GM21529 (cell line): Measurements from ENCODE around the gene KLC3.
"Not testable (repeated sequence)": the region's sequence is repeated elsewhere in the genome, so short reads cannot be mapped to it uniquely, and the experiment has no call there.

Source experiments
- ATAC-seq: cut with Tn5 transposase; IDR thresholded peaks from one replicate; pipeline ENCODE4 v1.9.1; 2021; ENCODE audit not compliant: unreplicated experiment

Gene KLC3

DNA sequence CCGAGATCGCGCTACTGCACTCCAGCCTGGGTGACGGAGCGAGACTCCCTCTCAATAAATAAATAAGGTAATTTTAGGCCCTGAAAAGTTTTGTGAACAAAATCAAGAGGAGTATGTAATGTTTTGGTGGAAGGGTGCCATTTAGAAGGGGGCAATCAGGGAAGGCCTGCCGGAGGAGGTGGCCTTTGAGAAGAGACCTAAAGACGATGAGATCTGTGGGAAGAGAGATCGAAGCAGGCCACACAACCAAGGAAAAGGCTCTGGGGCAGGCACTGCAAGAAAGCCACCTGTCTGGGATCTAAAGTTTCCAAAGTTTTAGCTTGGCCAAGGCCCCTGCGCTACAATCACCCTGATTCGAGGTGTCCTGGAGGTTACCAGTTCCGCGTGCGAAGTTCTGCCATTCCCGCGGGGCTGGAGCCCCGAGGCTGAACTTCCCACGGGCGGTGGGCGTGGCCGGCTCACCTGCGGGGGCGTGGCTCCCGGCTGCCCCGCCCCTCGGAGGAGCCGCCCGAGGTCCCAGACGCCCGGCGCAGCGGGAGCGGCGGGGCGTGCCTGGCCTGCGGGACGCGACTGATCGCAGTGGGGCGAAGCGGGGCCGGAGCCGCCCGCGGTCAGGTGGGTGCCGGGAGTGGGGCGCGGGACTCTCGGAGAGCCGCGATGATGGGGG lies at the start of gene KLC3:
KLC3 (plus strand) TSS at position 519 of the 667 bp plus-strand sequence. CDS start 4,792 bp downstream, outside the sequence.
- ATAC-seq, result no peak

DNA sequence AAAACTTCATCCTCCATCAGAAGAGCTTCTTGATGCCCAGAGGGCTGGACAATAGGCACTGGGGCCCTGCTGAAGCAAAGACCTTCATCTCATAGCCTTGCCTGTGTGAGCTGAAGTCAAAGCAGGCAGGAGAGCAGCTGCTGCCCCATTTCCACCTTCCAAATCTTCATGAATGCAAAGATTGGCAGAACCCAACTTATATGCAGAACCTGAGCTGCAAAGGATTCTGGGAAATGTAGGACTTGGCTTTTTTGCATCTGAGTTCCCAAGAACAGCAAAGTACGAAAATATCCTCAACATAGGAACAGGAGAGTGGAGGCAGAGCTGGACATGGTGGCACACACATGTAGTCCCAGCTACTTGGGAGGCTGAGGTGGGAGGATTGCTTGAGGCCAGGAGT lies 48.7 kb upstream of the KLC3 start:
- no peak for ATAC-seq

DNA sequence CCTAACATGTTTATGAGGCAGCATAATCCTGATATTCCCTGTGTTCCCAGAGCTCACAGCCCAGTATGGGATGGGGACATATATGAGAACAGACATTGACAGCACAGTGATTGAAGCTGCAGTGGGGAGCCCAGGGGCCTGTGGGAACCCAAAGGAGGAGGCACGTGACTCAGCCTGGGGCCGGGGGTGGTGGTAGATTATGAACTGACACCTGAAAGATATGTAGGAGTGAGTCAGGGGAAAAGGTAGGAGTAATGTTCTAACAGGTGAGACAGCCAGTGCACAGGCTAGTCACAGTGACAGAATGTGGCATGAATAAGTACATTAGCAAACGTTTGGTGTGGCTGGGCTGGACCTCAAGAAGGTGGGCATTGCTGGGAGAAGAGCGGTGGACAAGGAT lies 46.9 kb upstream of the KLC3 start:
- no peak for ATAC-seq

DNA sequence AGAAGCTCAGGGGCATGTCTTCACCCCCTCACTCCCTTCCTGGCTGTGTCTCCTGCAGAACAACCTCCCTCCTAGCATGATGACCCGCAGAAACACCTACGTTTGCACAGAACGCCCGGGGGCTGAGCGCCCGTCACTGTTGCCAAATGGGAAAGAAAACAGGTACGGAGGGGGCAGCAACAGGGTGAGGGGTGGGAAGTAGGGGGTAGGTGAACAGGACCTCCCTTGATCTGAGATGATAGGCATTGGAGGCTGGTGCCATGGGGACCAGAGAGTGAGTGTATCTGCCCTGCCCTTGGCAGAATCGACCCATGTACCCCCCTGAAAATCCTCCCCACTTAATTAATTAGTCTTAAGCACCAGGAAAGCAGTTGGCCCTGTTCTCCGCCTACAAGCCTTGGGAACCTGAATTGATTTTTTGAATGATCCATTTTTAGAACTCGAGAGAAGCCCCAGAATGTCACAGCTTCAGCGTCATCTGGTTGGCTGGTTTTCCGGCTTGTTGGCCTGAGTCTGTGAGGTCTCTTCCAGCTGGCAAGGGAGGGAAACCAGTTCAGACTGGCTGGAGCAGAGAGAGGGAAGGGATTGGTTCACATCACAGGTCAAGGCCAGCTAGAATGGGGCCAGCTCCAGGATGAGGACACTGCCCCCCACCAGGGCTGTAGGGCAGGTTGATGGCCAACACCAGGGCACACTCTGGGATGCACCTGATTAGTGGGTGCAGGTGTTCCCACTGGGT lies 46.1 kb upstream of the KLC3 start:
- ATAC-seq, result no peak

DNA sequence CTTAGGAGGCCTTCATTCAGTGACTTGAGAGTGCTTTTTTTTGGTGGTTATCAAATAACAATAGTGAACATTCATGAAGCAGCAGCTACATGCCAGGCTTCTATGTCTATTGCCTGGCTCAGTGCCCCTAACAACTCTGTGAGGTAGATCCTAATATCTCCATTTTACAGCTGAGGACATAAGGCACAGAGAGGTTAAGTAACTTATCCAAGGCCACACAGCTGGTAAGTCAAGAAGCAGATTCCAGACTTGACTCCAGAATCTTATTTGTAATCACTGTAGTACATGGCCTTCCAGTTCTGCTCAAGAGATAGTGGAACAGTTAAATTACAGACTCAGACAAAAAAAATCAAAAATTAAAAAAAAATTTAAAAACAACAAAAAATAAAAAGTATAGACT lies 44.7 kb upstream of the KLC3 start:
- no peak for ATAC-seq

DNA sequence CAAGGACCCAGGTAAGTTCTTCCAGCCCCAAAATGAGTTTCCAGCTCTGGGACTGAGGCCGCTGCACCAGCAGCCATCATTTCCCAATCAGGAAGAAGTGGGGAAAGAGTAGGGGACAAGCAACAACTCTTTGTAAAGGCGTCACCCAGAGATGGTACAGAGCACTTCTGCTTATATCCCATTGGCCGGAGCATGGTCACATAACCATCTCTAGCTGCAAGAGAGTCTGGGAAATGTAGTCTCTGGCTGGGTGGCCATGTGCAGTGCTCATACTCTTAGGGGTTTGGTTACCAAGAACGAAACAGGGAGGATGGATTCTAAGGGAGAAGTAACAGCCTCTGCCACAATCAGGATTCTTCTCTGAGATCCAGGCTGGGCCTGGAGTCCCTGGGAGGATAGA lies 44.2 kb upstream of the KLC3 start:
- no peak for ATAC-seq

DNA sequence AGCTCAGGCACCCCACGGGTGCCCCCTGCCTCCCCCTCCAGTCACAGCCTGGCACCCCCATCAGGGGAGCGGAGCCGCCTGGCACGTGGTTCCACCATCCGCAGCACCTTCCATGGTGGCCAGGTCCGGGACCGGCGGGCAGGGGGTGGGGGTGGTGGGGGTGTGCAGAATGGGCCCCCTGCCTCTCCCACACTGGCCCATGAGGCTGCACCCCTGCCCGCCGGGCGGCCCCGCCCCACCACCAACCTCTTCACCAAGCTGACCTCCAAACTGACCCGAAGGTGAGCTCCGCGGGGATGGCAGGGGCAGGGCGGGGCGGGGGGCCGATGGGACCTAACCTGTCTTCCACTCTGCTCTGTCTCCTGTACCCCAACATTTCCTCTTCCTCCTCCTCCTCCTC lies 42.9 kb upstream of the KLC3 start:
- ATAC-seq, result no peak

DNA sequence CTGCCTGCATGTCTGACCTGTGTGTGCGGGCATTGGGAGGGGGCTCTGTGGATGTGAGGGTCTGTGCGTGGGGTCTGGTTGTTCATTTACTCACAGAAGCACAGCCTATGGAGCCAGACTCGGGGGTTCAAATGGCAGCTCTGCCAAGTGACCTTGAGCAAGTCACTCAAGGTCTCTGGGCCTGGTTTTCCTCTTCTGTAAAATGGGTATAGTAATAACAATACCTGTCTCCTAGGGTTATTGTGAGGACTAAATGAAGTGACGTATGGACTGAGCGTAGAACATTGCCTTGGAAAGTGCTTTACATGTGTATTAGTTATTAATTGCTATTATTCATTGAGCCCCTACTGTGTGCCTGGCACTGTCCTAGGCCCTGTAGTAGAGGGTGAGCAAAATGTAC lies 42.3 kb upstream of the KLC3 start:
- no peak for ATAC-seq

DNA sequence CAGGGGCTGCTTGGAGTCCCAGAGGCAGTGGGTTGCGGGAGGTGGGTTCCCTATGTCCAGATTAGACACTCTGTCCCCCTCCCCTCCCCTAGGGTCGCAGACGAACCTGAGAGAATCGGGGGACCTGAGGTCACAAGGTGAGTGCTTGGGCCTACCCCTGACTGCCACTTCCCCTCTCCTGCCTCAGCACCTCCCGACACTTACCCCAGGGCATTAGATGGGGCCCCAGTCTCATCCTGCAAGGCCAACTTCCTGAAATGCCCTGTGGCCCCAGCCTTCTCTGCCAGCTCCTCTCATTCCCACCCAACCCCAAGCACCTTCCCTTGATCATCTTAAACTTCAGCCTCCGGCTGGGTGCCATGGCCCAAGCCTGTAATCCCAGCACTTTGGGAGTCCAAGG lies 40.8 kb upstream of the KLC3 start:
- no peak for ATAC-seq

DNA sequence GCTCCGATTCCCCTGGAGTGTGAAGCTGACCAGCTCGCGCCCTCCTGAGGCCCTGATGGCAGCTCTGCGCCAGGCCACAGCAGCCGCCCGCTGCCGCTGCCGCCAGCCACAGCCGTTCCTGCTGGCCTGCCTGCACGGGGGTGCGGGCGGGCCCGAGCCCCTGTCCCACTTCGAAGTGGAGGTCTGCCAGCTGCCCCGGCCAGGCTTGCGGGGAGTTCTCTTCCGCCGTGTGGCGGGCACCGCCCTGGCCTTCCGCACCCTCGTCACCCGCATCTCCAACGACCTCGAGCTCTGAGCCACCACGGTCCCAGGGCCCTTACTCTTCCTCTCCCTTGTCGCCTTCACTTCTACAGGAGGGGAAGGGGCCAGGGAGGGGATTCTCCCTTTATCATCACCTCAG lies 38.1 kb upstream of the KLC3 start:
- ATAC-seq, result no peak

DNA sequence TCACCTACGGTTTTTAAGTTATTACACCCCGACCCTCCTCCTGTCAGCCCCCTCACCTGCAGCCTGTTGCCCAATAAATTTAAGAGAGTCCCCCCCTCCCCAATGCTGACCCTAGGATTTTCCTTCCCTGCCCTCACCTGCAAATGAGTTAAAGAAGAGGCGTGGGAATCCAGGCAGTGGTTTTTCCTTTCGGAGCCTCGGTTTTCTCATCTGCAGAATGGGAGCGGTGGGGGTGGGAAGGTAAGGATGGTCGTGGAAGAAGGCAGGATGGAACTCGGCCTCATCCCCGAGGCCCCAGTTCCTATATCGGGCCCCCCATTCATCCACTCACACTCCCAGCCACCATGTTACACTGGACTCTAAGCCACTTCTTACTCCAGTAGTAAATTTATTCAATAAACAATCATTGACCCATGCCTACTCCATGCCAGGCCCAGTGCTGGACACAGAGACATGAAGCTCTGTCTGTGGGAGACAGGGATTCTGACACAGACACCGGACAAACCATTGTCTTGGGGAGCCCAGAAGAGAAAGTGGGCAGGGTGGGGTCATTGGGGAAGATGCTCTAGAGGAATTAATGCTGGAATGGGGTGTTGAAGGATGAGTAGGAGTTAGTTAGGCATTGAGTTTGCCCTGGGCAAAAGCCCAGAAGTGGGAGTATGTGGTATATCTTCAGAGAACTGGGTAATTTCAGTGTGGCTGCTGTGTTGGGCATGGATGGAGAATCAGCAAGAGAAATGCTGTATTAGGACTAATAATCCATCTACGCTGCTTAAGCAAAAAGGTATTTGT lies 37.1 kb upstream of the KLC3 start:
- ATAC-seq, result no peak

DNA sequence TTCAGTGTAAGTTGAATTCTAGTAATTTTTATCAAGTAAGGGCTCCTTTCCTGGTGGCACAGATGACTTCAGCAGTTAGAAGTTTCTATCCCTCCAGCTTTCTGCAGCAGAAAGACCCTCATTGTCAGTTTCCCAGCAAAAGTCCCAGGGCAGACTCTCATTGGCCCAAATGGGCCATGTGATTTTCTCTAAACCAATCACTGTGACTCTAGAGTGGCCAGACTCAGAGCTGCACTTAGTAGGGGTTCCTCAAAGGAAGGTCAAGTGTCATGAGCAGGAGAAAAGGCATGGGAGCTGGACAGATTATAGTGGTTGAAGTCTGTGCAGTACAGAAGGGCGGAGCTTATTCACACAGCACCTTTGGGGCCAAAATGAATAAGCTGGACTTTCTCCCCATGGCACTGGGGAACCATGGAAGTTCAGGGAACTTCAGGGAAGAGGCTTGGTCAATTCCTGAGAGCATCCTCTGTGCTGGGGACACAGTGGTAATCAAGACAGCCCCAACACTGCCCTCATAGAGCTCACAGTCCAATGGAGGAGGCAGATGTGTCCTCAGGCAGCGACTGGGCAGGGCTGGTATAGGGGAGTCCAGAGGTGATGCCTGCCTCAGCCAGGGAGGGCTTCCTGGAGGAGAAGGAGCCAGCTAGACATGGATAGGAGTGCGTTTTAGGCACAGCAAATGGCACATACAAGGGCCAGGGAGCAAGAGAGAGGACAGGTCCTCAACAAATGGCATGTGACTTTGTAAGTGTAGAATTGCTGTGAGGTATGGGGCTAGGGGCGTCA lies 36.2 kb upstream of the KLC3 start:
- no peak for ATAC-seq

DNA sequence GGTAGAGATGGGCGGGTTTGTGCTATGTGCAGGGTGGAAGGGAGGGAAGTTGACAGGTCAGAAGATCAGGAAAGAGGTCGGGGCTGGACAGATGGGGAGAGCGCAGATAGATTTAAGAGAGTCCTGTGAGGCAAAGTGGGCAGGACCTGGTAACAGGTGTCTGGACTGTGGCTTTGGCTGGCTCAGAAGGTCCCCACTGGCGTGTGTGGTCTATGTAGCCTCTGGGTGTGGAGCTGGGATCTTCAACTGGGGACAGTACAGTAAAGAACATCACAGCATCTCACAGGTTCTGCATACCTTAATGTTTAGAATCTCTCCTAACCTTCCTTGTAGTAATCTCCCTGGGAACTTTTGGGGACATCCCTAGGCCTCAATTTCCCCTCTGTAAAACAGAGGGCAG lies 35.5 kb upstream of the KLC3 start:
- no peak for ATAC-seq

DNA sequence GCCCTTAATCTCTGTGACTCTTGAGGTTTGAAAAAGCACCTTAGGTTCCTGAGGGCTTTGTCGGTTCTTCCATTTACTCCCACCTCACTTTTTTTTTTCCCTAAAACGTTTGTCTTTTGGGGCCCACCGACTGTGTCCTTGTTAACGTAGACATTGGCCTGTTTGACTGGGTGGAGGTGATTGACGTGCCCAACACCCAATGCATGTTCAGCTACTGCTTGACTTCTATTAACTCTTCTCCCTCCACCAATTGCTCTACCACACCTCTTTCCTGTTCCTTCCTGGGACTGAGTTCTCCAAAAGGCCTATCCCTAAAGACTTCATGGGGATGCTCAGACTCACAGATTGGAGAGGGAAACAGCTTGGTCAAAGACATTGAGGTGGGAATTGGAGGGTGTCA lies 35.1 kb upstream of the KLC3 start:
- no peak for ATAC-seq

DNA sequence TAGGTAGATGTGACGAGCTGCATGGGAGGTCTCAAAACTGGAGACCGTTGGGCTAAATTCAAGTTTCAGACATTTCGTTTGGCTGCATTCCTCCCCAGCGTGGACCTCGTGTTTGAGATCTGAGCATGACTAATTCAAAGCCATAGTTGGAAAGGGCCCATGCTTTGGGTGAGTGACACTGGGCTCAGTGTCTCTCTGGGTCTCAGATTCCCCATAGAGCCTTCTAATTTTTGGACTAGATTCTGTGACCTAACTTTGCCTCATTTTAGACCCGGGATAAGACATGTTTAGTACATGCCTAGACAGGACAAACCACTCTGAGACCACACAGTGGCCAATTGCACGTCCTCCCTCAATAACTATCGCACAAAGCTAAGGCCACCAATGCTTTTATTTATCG lies 34.5 kb upstream of the KLC3 start:
- ATAC-seq, result no peak

DNA sequence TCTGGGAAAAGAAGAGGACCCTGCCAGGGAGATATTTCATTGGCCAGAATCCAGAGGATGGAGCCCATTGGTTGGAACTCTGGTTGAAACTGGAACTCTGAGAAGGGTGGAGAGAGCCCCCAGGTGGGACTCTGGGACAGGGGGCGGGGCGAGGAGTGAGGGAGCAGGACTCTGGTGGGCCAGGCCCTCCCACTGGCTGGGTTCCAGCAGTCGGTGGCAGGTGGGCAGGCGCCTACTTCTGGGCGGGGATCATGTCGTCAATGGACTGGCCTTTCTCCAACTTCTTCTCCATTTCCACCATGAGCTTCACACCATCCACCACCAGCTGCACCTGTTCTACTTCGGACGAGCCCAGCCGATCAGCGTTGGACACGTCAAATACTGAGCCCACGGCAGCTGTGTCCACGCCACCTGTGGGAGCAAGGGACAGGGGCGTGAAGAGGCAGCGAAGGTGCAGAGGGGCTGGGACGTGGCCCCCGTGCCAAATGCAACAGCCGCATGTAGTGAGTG lies 34.0 kb upstream of the KLC3 start:
- no peak for ATAC-seq

DNA sequence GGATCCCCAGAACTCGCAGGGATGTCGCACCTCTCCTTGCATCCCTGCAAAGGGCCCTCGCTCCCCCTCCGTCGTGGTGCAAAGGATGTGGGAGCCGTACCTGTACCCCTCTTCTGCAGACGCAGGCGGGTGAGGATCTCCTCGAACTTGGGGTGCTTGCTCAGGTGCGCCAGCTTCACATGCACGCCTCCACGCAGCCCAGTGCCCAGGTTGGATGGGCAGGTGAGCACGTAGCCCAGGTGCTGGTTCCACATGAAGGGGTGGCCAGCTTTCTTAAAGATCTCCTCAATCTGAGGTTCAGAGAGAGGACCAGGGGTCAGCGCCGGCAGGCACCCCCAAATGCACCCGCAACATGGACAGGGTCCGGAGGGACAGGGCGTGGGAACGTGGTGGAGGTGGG lies 33.2 kb upstream of the KLC3 start:
- no peak for ATAC-seq

DNA sequence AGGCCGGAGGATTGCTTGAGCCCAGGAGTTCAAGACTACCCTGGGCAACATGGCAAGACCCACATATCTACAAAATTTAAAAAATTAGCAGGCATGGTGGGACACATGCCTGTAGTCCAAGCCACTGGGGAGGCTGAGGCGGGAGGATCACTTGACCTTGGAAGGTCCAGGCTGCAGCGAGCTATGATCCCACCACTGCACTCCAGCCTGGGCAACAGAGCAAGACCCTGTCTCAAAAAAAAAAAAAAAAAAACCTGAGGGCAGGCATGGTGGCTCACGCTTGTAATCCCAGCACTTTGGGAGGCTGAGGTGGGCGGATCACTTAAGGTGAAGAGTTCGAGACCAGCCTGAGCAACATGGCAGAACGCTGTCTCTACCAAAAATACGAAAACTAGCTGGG lies 31.2 kb upstream of the KLC3 start:
- not testable (repeated sequence) for ATAC-seq

DNA sequence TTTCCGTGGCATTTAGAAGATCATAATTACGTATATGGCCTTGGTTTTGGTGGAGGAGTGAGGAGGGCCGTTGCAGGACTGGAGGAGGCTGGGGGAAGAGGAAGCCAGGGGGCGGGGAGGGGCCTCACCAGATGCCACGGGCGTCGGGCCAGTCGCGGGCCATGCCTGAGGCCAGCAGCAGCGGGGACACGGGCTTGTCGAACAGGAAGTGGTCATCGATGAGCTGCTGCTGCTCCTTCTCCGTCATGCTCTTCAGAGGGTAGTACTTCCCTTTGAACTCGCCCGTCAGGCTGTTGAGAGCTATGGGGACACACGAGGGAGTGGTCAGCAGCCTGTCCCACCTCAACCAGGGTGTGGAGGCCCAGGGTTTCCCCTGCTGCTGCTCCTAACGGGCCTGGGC lies 28.9 kb upstream of the KLC3 start:
- no peak for ATAC-seq

DNA sequence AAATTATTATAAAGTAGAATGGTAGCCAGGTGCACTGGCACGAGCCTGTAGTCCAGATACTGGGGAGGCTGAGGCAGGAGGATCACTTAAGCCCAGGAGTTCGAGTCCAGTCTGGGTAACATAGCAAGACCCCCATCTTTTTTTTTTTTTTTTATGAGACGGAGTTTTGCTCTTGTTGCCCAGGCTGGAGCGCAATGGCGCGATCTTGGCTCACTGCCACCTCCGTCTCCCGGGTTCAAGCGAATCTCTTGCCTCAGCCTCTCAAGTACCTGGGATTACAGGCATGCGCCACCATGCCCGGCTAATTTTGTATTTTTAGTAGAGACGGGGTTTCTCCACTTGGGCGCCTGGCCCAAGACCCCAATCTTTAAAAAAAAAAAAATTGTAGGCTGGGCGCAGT lies 28.3 kb upstream of the KLC3 start:
- not testable (repeated sequence) for ATAC-seq

DNA sequence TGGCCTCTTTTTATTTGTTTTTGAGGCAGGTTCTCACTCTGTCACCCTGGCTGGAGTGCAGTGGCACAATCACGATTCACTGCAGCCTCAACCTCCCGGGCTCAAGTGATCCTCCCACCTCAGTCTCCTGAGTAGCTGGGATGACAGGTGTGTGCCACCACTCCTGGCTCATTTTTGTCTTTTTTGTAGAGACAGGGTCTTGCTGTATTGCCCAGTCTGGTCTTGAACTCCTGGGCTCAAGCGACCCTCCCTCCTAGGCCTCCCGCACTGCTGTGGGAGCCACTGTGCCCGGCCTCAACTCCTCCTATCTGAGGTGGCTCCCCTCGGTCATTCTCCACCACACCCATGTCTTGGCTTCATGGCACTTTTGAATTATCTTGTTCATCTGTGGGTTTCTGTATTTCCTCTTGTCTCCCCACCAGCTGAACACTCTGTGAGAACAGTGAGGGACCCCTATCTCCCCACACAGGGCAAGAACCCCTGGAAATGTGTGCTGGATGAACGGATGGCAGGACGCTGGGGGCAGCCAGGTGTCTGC lies 25.8 kb upstream of the KLC3 start:
- ATAC-seq, result no peak
